IMR-90 (cell line): ENCODE results near the gene TXK. TPM values are rescaled to one million over a fixed set of nuclear protein-coding genes. Genes with fewer than 3 reads are reported as not detected.

Experiments
- ATAC-seq: fragments of 200-7000 bp; cut with Tn5 transposase; 2 replicates; pipeline ENCODE4 v1.9.1; 2020; ENCODE audit warnings: low read depth, mild to moderate bottlenecking, moderate library complexity
- BruUV-seq: library from RNA; stranded (reverse); fragments of 400-500 nt; replicated peaks from 2 replicates; lab custom pipeline; 2021; lab: Mats Ljungman, UMichigan
- CTCF ChIA-PET: fragments of 300-600 bp; formaldehyde crosslinking; extraction: SDS; loops from one replicate; lab custom pipeline; 2021; ENCODE audit warnings: antibody characterized with exemption; lab: Yijun Ruan, JAX
- POLR2A ChIA-PET: fragments of 300-600 bp; sonication (Branson Sonifier 250); formaldehyde crosslinking; loops from one replicate; lab custom pipeline; 2022; ENCODE audit warnings: antibody characterized with exemption; ENCODE audit not compliant: unreplicated experiment; lab: Charles Lee
- DNase-seq: peaks from one replicate; pipeline ENCODE4 v3.0.0; 2013
- H2AFZ ChIP-seq: replicated peaks from 2 replicates; pipeline ENCODE3; 2013; ENCODE audit warnings: low read length, mild to moderate bottlenecking; ENCODE audit not compliant: poor library complexity
- H2AK5ac ChIP-seq: 2 replicates; pipeline ENCODE4 v1.6.1; 2013; ENCODE audit warnings: low read depth, low read length, inconsistent platforms
- H2AK9ac ChIP-seq: replicated peaks from 2 replicates; pipeline ENCODE3; 2013; ENCODE audit warnings: mild to moderate bottlenecking, low read depth, low read length, moderate library complexity; ENCODE audit not compliant: poor library complexity
- H2BK120ac ChIP-seq: 2 replicates; pipeline ENCODE4 v1.6.1; 2013; ENCODE audit warnings: low read depth, low read length, inconsistent platforms
- H2BK15ac ChIP-seq: 3 replicates; pipeline ENCODE4 v1.6.1; 2013; ENCODE audit warnings: low read depth, low read length, inconsistent platforms
- H2BK20ac ChIP-seq: 2 replicates; pipeline ENCODE4 v1.6.1; 2013; ENCODE audit warnings: low read depth, mild to moderate bottlenecking, inconsistent platforms, low read length, moderate library complexity
- H2BK5ac ChIP-seq: 2 replicates; pipeline ENCODE4 v1.6.1; 2013; ENCODE audit warnings: mild to moderate bottlenecking, low read depth, low read length, inconsistent platforms; ENCODE audit not compliant: poor library complexity, severe bottlenecking
- H3K14ac ChIP-seq: replicated peaks from 2 replicates; pipeline ENCODE4 v1.6.1; 2013; ENCODE audit warnings: low read depth, low read length, inconsistent platforms
- H3K18ac ChIP-seq: 2 replicates; pipeline ENCODE4 v1.6.1; 2013; ENCODE audit warnings: low read depth, low read length, control low read depth
- H3K23ac ChIP-seq: 2 replicates; pipeline ENCODE4 v1.6.1; 2013; ENCODE audit warnings: low read depth, low read length, inconsistent platforms
- H3K27ac ChIP-seq: 2 replicates; pipeline ENCODE4 v1.5.1; 2013; ENCODE audit warnings: mild to moderate bottlenecking, control low read depth, low read length; ENCODE audit not compliant: insufficient read depth
- H3K27me3 ChIP-seq: 2 replicates; pipeline ENCODE4 v1.6.1; 2013; ENCODE audit warnings: low read length; ENCODE audit not compliant: control insufficient read depth, insufficient read depth
- H3K36me3 ChIP-seq: 2 replicates; pipeline ENCODE4 v1.6.1; 2013; ENCODE audit warnings: low read length, mixed read lengths; ENCODE audit not compliant: control insufficient read depth, insufficient read depth
- H3K4ac ChIP-seq: 2 replicates; pipeline ENCODE4 v1.6.1; 2013; ENCODE audit warnings: low read depth, low read length, inconsistent platforms
- H3K4me1 ChIP-seq: 2 replicates; pipeline ENCODE4 v1.6.1; 2013; ENCODE audit warnings: low read length, mixed read lengths; ENCODE audit not compliant: control insufficient read depth, insufficient read depth
- H3K4me2 ChIP-seq: 2 replicates; pipeline ENCODE4 v1.6.1; 2013; ENCODE audit warnings: low read depth, mild to moderate bottlenecking, control low read depth, low read length, moderate library complexity
- H3K4me3 ChIP-seq: 2 replicates; pipeline ENCODE4 v1.5.1; 2013; ENCODE audit warnings: low read depth, mild to moderate bottlenecking, control low read depth, low read length, moderate library complexity; ENCODE audit not compliant: insufficient read depth
- H3K56ac ChIP-seq: 2 replicates; pipeline ENCODE4 v1.6.1; 2013; ENCODE audit warnings: low read length, inconsistent platforms; ENCODE audit not compliant: insufficient read depth; ENCODE audit errors: extremely low read depth
- H3K79me1 ChIP-seq, 2 experiments: 2 replicates each; pipeline ENCODE4 v1.6.1; 2013; ENCODE audit warnings: low read length in 2 of 2, inconsistent platforms in 1 of 2, low read depth in 1 of 2
- H3K9ac ChIP-seq: 2 replicates; pipeline ENCODE4 v1.6.1; 2013; ENCODE audit warnings: low read depth, low read length, control low read depth
- H3K9me1 ChIP-seq: 2 replicates; pipeline ENCODE4 v1.6.1; 2013; ENCODE audit warnings: low read length, inconsistent platforms; ENCODE audit not compliant: insufficient read depth
- H3K9me3 ChIP-seq: 2 replicates; pipeline ENCODE4 v1.6.1; 2013; ENCODE audit warnings: low read length; ENCODE audit not compliant: control insufficient read depth, insufficient read depth
- H4K20me1 ChIP-seq: 2 replicates; pipeline ENCODE4 v1.6.1; 2013; ENCODE audit warnings: low read length, inconsistent platforms; ENCODE audit not compliant: insufficient read depth
- H4K5ac ChIP-seq: 2 replicates; pipeline ENCODE4 v1.6.1; 2013; ENCODE audit warnings: mild to moderate bottlenecking, low read depth, low read length, control low read depth
- H4K8ac ChIP-seq, 2 experiments: 2 replicates each; pipeline ENCODE4 v1.6.1; 2013; ENCODE audit warnings: low read depth in 2 of 2, low read length in 2 of 2, control low read depth in 1 of 2, inconsistent platforms in 1 of 2
- H4K91ac ChIP-seq: 2 replicates; pipeline ENCODE4 v1.6.1; 2013; ENCODE audit warnings: low read depth, low read length, inconsistent platforms; ENCODE audit not compliant: insufficient read depth
- ELK1 ChIP-seq: fragments of 150-350 bp; IDR thresholded peaks from 2 replicates; pipeline ENCODE4 v1.6.1; 2016; ENCODE audit warnings: low read depth, mild to moderate bottlenecking, low read length, moderate library complexity, borderline replicate concordance
- MAZ ChIP-seq: IDR thresholded peaks from 2 replicates; pipeline ENCODE4 v1.6.1; 2012; ENCODE audit warnings: low read depth, mild to moderate bottlenecking, low read length, improper control_type of control experiment, moderate library complexity, borderline replicate concordance
- dilution Hi-C: fragments of 300-500 bp; cut with HindIII; formaldehyde crosslinking; loops from one replicate; pipeline ENCODE4 v1.14.3; 2018; ENCODE audit warnings: low sequenced_read_pairs; ENCODE audit not compliant: unreplicated experiment
- in situ Hi-C: fragments of 300-500 bp; cut with MboI; formaldehyde crosslinking; loops from 3 replicates; pipeline ENCODE4 v1.14.3; 2019; ENCODE audit warnings: low sequenced_read_pairs, inconsistent platforms, mixed read lengths
- intact Hi-C: fragments of 100-400 bp; cut with micrococcal nuclease; formaldehyde crosslinking; loops from 2 replicates; pipeline ENCODE4 v1.10.0; 2022
- polyA plus RNA-seq, 3 experiments: library from polyadenylated mRNA; depleted of rRNA; stranded (reverse); fragments of >200 nt; gene quantifications; 2 replicates each; pipeline ENCODE4 v1.2.3, GENCODE V29; 2012; ENCODE audit warnings: low replicate concordance in 1 of 3
- total RNA-seq: library from RNA; depleted of rRNA; stranded (reverse); fragments of >200 nt; gene quantifications from 2 replicates; pipeline ENCODE4 v1.2.3, GENCODE V29; 2012

Gene TXK
- total and polyA plus RNA-seq, 2 of the 4 experiments (the other 2 are of a cell fraction) = not detected

DNA sequence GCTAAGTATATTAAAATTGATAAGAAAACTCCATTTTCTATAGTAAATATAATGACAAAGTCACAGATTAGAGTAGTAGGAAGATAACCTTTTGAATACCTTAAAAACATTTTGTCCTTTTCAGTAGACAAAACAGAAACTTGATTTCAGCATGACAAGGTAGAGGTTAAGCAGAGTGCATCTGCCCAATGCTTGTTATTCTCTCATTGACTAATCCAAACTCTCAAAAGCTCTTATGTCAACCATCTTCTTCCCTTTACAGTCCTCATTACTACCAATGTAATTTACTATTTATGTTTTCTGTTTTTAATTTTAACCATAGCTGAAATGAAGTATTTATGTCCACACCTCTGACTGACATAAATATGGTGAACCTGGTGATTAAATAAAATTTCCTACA, 106.4 kb downstream of the TXK start:
- Histone ChIP-seq H3K79me1 (no peaks in the 10 kb centered on the region), H2BK5ac (no peak overlapping the region), H3K56ac (no peak overlapping the region), H2AK9ac (no peak overlapping the region), H3K4ac (no peak overlapping the region), H3K27me3 (no peaks in the 10 kb centered on the region), H3K14ac (no peak overlapping the region), H3K9ac (no peak overlapping the region), H4K91ac (no peak overlapping the region), H2BK15ac (no peak overlapping the region), H2BK20ac (no peak overlapping the region), H3K9me1 (no peaks in the 10 kb centered on the region), H4K5ac (no peak overlapping the region), H3K4me3 (no peak overlapping the region), H4K8ac (no peak overlapping the region), H3K27ac (no peak overlapping the region), H3K4me1 (no peaks in the 10 kb centered on the region), H2AK5ac (no peak overlapping the region), H2BK120ac (no peak overlapping the region), H3K4me2 (no peak overlapping the region), H3K18ac (no peak overlapping the region), H3K23ac (no peak overlapping the region), H3K36me3 (no peaks in the 10 kb centered on the region), H4K20me1 (no peaks in the 10 kb centered on the region), H3K9me3 (no peaks in the 10 kb centered on the region), H2AFZ (no peak overlapping the region)
- CTCF ChIA-PET = no interaction called here
- POLR2A ChIA-PET = no interaction called here
- in situ Hi-C loops (no loop called here), intact Hi-C loops (no loop called here), dilution Hi-C loops (no loop called here)
- no peak for TF ChIP-seq ELK1
- TF ChIP-seq MAZ = no peak
- no TSS peak for BruUV-seq
- ATAC-seq = no peak
- no peak for DNase-seq
